Fibroblast of skin of left biceps (primary cell): ENCODE measurements around the gene MYO7A.

Experiments used
- DNase-seq, 2 experiments: peaks; one replicate each; pipeline ENCODE4 v3.0.0-alpha.2; 2013; ENCODE audit warnings: low read depth in 2 of 2

The MYO7A gene

GRCh38 chr11:77213589-77214428, 85.8 kb downstream of the MYO7A start:
- DNase-seq, result no peak

GRCh38 chr11:77214557-77214956, 86.5 kb downstream of the MYO7A start:
- no peak for DNase-seq

DNA sequence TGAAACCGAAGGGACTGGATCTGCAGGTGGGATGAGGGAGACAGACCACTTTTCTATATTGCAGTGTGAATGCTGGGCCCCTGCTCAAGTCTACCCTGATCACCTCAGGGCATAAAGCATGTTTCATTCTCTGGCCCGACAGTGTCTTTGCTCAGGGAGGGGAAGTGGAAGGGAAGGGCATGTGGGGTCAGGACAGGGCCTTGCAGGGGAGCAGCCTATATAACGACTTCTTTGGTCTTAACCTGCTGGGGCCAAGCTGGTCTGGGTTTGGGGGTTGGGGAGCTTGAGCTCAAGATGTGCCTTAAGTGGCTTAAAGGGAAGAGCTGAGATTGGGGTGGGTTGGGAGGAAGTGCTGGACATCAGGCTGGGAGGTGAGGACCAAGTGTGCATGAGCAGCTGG, 87.1 kb downstream of the MYO7A start:
- DNase-seq, result no peak

- no peak for DNase-seq
Observed at GRCh38 chr11:77217156-77217555, 89.1 kb downstream of the MYO7A start.

- no peak for DNase-seq
Observed at GRCh38 chr11:77223797-77224196, 95.8 kb downstream of the MYO7A start.

GRCh38 chr11:77230878-77231605, 103.0 kb downstream of the MYO7A start:
- DNase-seq, result no peak

DNA sequence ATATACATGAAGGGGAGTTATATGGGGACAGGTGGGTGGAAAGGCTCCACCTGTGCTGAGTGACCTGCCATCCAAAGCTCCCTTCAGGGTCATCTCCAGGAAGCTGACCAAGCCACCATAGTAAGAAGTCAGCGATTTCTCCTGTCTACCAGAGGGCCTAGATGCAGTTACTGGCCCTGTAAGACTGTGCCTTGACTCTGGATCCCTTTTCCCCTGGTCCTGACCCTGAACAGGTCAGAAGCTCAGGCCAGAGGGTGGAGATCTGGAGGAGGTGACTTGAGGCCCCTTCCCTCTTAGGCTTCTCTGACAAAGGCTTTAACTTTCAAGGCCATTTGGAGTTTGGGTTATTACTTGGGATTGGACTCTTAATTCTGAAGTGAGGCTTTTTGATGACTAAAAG, 103.8 kb downstream of the MYO7A start:
- no peak for DNase-seq

- no peak for DNase-seq
Observed at GRCh38 chr11:77232242-77232641, 104.2 kb downstream of the MYO7A start.

GRCh38 chr11:77233011-77233410, 105.0 kb downstream of the MYO7A start:
- DNase-seq, result no peak

DNA sequence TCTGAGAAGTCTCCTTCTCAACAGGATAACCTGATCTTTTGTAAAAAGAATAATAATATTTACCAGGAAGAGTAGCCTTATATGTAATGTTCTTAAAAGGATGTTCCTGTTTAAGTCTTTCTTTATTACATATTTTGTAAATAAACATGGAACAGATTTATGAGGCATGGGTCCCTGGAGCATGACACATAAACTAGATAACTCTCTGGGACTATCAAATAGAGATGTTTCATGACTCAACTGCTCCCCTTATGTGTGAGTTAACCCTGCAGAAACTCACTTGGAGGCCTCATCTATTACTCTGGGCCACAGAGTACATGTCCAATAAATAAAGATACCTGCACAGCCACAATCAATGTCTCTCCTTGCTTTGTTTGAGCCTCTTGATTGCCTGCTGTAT, 108.9 kb downstream of the MYO7A start:
- DNase-seq, result no peak

GRCh38 chr11:77244277-77245027, 116.4 kb downstream of the MYO7A start:
- DNase-seq, result peak; percentile 86 to 90

DNA sequence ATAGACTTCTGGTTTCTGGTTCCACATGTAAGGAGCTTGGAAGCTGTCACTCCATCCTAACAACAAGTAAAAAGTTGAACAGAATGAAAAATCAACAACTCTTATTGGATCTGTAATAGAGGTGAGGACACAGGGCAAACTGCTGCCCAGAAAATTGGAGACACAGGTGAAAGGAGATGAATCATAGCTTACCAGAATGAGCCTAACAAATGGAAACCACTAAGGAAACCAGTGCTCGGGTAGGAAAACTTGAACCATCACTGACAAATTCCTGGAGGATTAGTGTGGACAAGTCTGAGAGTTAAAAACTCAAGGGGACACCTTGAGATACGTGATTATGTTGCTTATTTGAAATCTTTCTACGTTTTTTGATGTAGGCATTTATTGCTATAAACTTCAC, 121.4 kb downstream of the MYO7A start:
- no peak for DNase-seq

DNA sequence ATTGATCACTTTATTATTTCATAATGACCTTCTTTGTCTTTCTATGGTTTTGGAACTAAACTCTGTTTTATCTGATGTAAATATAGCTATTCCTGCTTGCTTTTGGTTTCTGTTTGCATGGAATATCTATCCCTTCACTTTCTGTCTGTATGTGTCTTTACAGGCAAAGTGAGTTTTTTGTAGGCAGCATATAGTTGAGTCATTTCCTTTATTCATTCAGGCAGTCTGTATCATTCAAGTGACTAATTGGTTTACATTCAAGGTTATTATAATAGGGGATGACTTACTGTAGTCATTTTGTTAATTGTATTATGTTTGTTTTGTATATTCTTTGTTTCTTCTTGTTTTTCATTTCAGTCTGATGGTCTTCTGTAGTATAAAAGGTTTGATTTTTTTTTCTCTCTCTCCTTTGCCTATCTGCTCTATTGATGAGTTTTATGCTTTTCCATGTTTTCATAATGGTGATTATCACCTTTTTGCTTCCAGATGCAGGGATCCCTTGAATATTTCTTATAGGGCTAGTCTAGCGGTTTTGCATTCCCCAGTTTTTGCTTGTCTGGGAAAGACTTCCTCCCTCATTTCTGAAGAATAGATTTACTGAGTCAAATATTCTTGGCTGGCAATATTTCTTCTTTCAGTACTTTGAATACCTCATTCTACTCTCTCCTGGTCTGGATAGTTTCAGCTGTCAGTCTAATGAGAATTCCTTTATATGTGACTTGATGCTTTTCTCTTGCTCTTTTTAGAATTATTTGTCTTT, 123.0 kb downstream of the MYO7A start:
- DNase-seq, result peak in 1 of 2 experiments; percentile 9

DNA sequence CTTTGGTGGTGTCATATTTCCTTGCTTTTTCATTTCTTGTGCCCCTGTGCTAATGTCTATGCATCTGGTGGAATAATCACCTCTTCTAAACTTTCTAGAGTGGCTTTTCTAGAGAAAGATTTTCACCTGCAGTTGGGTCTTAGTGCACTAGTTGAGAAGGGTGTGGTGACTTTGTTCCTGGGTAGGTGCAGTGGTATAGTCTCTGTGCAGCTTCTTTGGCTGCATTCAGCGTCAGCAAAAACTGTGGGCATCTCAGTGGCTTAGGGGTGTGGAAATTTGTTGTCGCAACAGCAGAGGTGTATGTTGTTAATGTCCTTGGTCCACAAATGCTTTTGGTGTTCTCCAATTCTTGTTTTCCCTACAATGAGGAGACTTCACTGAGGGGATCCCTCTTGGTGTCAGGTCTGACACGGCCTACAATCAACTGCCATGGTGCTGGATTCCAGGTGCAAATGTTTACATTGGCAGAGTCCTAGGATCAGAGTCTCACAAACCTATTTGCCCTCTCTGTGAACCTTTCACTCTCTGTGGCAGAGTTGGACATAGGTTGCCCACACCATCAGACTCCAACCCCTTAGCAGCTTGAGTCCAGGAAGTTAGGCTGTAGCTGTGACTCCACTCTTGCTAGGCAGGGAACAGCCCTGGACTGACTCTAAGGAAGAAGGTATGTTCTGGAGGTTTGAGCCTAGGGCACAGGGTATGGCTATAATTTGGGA, 124.7 kb downstream of the MYO7A start:
- DNase-seq, result no peak

GRCh38 chr11:77253690-77254089, 125.6 kb downstream of the MYO7A start:
- DNase-seq, result no peak

DNA sequence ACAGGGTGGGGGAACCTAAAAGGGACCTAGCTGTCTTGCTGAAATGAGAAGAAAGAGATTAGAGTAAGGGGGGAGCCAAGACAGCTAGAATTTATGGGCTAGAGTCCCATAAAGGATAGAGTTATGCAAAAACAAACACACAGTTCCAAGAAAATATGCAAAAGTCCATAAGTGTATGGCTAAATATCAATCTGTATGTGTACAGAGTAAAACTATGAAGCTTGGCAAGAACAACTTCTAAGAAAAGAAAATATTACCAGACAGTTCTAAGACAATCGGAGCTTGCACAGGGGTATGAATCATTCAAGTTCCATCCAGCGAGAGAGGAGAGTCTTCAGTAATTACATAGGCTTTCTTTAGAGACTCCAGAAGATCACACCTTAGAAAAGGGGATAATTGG, 131.6 kb downstream of the MYO7A start:
- peak in 1 of 2 experiments; percentile 9 for DNase-seq

DNA sequence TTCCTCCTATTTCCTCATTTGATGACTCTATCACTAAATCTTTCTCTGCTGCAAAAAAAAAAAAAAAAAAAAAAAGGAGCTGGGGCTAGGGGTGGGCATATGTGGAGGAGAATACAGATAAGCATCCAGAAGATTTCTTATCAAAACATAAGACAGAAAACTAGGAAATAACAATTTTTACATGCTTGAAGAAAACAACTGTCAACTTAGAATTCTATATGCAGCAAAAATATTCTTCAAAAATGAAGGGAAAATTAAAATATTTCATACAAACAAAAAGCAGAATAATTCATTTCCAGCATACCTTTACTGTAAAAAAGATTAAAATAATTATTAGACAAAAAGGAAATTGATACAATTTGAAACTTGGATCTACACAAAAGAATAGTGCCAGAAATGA, 134.8 kb downstream of the MYO7A start:
- DNase-seq, result no peak
